ENCODE data around the gene PCMTD2. TPM values are rescaled to one million over a fixed set of nuclear protein-coding genes. Genes with fewer than 3 reads are reported as not detected.

Gene PCMTD2
- total and polyA plus RNA-seq, 2 experiments from 2014 or later = 37.7 to 79.2 TPM

DNA sequence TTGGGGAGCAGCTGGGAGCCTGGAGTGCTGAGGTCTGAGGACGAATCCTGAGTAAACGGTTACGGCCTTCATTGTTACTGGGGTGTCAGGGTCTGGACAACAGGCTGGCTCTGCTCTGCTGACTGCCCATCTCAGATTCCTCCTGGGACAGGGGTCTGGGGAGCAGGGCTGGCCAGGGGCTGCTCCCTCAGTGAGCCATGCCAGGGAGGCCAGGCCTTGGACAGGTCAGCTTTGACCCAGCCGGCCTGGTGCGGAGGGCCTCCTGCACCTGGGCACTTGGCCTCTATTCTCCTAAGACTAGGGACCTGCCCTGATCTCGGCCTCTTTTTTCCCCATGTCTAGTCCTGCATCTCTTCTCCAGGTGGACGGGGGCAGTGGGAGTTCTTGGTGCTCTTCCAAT lies 46.4 kb upstream of the PCMTD2 start:
- no peak overlapping the region for H2AFZ ChIP-seq
- no peak overlapping the region for H3K27ac ChIP-seq
- H3K9me2 ChIP-seq (replicated peaks; ENCODE audit: insufficient read depth) = no peaks in the 10 kb centered on the region
- WGBS (ENCODE audit: low lambda C conversion rate, missing lambda C conversion rate) = 98% methylated on average over 7 of the region's 7 CpGs
- no peaks in the 10 kb centered on the region for H3K27me3 ChIP-seq
- H3K4me3 ChIP-seq = no peak overlapping the region
- no peak overlapping the region for H3K4me2 ChIP-seq
- no peak for DNase-seq (ENCODE audit: low spot score)
- H4K20me1 ChIP-seq (ENCODE audit: insufficient read depth, poor library complexity, severe bottlenecking) = no peaks in the 10 kb centered on the region
- no peaks in the 10 kb centered on the region for H3K9me3 ChIP-seq (ENCODE audit: low read depth)
- TF ChIP-seq EZH2phosphoT487 (IDR thresholded peaks at IDR 0.05; ENCODE audit: low read depth, severe bottlenecking, unreplicated experiment) = no peak
- TF ChIP-seq, protein P1, sequence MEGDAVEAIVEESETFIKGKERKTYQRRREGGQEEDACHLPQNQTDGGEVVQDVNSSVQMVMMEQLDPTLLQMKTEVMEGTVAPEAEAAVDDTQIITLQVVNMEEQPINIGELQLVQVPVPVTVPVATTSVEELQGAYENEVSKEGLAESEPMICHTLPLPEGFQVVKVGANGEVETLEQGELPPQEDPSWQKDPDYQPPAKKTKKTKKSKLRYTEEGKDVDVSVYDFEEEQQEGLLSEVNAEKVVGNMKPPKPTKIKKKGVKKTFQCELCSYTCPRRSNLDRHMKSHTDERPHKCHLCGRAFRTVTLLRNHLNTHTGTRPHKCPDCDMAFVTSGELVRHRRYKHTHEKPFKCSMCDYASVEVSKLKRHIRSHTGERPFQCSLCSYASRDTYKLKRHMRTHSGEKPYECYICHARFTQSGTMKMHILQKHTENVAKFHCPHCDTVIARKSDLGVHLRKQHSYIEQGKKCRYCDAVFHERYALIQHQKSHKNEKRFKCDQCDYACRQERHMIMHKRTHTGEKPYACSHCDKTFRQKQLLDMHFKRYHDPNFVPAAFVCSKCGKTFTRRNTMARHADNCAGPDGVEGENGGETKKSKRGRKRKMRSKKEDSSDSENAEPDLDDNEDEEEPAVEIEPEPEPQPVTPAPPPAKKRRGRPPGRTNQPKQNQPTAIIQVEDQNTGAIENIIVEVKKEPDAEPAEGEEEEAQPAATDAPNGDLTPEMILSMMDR (IDR thresholded peaks at IDR 0.05; ENCODE audit: poor library complexity) = no peak
- no peak for TF ChIP-seq EZH2 (IDR thresholded peaks at IDR 0.05; ENCODE audit: borderline replicate concordance)
- peaks cover 9% of the 10 kb centered on the region for H3K4me1 ChIP-seq (ENCODE audit: insufficient read depth)
- H3K79me2 ChIP-seq = no peaks in the 10 kb centered on the region
- H3K36me3 ChIP-seq (replicated peaks; ENCODE audit: insufficient read depth, low read depth) = no peaks in the 10 kb centered on the region

DNA sequence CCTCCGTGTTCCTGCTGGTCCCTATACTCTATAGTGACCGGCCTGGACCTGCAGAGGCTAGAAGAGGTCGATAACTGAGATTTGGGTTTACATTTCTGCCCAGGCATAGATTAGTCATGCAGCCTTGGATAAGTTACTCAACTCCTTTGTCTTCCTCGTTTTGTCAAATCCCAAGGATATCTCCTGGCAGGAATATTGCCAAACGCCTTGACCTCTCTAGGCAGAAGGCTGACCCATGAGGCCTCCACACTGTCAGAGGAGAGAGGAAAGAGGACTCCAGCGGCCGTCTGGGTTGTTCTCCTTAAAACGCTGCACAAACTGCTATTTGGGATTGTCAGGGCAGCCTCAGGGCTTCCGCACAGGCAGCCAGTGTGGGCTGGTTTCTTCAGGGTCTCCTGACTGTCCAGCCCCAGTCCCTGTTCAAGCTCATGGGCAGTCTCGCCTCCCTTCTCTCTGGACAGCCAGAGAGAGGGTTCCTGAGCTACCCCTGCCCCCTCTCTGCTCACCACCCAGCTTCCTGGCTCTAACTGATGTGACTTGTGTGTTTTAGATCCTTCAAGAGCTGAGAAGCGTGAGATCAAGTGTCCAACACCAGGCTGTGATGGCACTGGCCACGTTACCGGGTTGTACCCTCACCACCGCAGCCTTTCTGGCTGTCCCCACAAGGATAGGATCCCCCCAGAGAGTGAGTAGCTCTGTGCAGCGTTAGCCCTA lies 44.7 kb upstream of the PCMTD2 start:
- H3K9me3 ChIP-seq (ENCODE audit: low read depth) = no peaks in the 10 kb centered on the region
- DNase-seq (ENCODE audit: low spot score) = no peak
- no peak overlapping the region for H3K4me3 ChIP-seq
- no peak overlapping the region for H3K27ac ChIP-seq
- no peaks in the 10 kb centered on the region for H4K20me1 ChIP-seq (ENCODE audit: insufficient read depth, poor library complexity, severe bottlenecking)
- 69% methylated on average over 15 of the region's 15 CpGs for WGBS (ENCODE audit: low lambda C conversion rate, missing lambda C conversion rate)
- no peaks in the 10 kb centered on the region for H3K9me2 ChIP-seq (replicated peaks; ENCODE audit: insufficient read depth)
- no peak overlapping the region for H2AFZ ChIP-seq
- H3K4me1 ChIP-seq (ENCODE audit: insufficient read depth) = peaks cover 9% of the 10 kb centered on the region
- H3K36me3 ChIP-seq (replicated peaks; ENCODE audit: insufficient read depth, low read depth) = no peaks in the 10 kb centered on the region
- no peaks in the 10 kb centered on the region for H3K27me3 ChIP-seq
- no peak overlapping the region for H3K4me2 ChIP-seq
- TF ChIP-seq, protein P1 (IDR thresholded peaks at IDR 0.05; ENCODE audit: poor library complexity) = no peak
- TF ChIP-seq EZH2phosphoT487 (IDR thresholded peaks at IDR 0.05; ENCODE audit: low read depth, severe bottlenecking, unreplicated experiment) (no peak), EZH2 (IDR thresholded peaks at IDR 0.05; ENCODE audit: borderline replicate concordance) (no peak)
- no peaks in the 10 kb centered on the region for H3K79me2 ChIP-seq

DNA sequence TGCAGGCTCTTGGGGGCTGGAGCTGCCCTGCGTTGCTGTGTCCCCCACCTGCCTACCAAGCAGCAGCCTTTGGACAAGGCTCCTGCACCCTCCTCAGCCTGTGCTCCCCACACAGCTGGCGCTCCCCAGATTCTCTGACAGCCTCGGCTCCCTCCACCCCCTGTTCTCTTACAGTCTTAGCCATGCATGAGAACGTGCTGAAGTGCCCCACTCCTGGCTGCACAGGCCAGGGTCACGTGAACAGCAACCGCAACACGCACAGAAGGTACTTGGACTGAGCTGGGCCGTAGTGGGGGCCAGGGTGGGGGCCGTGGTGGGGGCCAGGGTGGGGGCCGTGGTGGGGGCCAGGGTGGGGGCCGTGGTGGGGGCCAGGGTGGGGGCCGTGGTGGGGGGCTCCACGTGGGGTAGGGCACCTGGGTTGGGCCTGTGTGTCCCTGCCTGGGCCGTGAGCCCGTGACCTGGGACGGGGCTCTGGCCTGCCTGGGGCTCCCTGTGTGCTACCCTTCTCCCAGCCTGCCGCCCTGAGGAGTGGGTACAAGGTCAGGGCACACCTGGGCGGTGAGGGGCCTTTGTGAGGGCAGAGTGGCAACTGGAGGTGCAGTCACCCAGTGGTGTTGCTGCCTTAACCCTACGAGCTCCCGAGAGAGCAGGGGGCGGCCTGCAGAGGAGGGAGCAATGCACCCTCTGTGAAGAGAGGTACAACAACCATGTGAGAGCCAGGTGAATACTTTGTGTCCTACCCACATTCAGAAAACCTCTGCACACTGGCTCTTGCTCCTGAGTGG lies 43.5 kb upstream of the PCMTD2 start:
- no peak overlapping the region for H2AFZ ChIP-seq
- no peaks in the 10 kb centered on the region for H3K36me3 ChIP-seq (replicated peaks; ENCODE audit: insufficient read depth, low read depth)
- DNase-seq (ENCODE audit: low spot score) = no peak
- H3K9me3 ChIP-seq (ENCODE audit: low read depth) = no peaks in the 10 kb centered on the region
- no peaks in the 10 kb centered on the region for H3K27me3 ChIP-seq
- no peaks in the 10 kb centered on the region for H3K9me2 ChIP-seq (replicated peaks; ENCODE audit: insufficient read depth)
- H3K4me2 ChIP-seq = no peak overlapping the region
- H3K79me2 ChIP-seq = no peaks in the 10 kb centered on the region
- peak overlapping the region; percentile 60 for H3K27ac ChIP-seq
- TF ChIP-seq, protein P1 (IDR thresholded peaks at IDR 0.05; ENCODE audit: poor library complexity) = no peak
- TF ChIP-seq EZH2phosphoT487 (IDR thresholded peaks at IDR 0.05; ENCODE audit: low read depth, severe bottlenecking, unreplicated experiment) (no peak), EZH2 (IDR thresholded peaks at IDR 0.05; ENCODE audit: borderline replicate concordance) (no peak)
- no peak overlapping the region for H3K4me3 ChIP-seq
- peaks cover 9% of the 10 kb centered on the region for H3K4me1 ChIP-seq (ENCODE audit: insufficient read depth)
- H4K20me1 ChIP-seq (ENCODE audit: insufficient read depth, poor library complexity, severe bottlenecking) = no peaks in the 10 kb centered on the region
- 87% methylated on average over 14 of the region's 21 CpGs for WGBS (ENCODE audit: low lambda C conversion rate, missing lambda C conversion rate)

Data from hepatocyte (in vitro differentiated cells).